ENCODE results near the gene POLR1D. TPM values are rescaled to one million over a fixed set of nuclear protein-coding genes. Genes with fewer than 3 reads are reported as not detected.
"Not testable (repeated sequence)": the region's sequence is repeated elsewhere in the genome, so short reads cannot be mapped to it uniquely, and the experiment has no call there.

The POLR1D gene
- total RNA-seq, 1 donor from 2014 or later = 153 TPM

DNA sequence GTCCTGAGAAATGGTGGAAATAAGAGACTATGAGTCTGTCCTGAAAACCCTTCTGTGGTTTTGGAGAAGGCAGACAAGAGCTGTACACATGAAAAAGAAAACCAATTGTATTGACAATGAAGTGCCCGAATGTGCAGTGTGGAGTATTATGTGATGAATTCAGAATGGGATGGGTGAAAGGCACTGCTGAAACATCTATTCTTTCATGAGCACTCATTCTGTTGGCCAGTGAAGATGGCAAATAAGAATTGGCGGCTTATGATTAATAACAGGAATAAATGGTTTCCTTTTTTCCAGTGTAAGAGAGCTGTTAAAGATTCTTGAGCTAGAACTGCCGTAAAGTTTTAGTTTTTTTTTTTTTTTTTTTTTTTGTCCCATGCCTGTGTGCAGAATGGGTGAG lies 5.7 kb downstream of the POLR1D start:
- Mint-ChIP-seq H3K4me3 (ENCODE audit: low read depth) (no peak overlapping the region), H3K36me3 (ENCODE audit: insufficient read depth) (peaks cover 22% of the 10 kb centered on the region), H3K9me3 (ENCODE audit: low read depth) (no peaks in the 10 kb centered on the region), H3K27ac (no peak overlapping the region), H3K4me1 (ENCODE audit: low read depth) (peaks cover 35% of the 10 kb centered on the region), H3K27me3 (no peaks in the 10 kb centered on the region)
- TF ChIP-seq, protein P1, sequence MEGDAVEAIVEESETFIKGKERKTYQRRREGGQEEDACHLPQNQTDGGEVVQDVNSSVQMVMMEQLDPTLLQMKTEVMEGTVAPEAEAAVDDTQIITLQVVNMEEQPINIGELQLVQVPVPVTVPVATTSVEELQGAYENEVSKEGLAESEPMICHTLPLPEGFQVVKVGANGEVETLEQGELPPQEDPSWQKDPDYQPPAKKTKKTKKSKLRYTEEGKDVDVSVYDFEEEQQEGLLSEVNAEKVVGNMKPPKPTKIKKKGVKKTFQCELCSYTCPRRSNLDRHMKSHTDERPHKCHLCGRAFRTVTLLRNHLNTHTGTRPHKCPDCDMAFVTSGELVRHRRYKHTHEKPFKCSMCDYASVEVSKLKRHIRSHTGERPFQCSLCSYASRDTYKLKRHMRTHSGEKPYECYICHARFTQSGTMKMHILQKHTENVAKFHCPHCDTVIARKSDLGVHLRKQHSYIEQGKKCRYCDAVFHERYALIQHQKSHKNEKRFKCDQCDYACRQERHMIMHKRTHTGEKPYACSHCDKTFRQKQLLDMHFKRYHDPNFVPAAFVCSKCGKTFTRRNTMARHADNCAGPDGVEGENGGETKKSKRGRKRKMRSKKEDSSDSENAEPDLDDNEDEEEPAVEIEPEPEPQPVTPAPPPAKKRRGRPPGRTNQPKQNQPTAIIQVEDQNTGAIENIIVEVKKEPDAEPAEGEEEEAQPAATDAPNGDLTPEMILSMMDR (IDR thresholded peaks at IDR 0.05; ENCODE audit: unreplicated experiment) = no peak
- DNase-seq (ENCODE audit: low spot score, unreplicated experiment) = no peak

DNA sequence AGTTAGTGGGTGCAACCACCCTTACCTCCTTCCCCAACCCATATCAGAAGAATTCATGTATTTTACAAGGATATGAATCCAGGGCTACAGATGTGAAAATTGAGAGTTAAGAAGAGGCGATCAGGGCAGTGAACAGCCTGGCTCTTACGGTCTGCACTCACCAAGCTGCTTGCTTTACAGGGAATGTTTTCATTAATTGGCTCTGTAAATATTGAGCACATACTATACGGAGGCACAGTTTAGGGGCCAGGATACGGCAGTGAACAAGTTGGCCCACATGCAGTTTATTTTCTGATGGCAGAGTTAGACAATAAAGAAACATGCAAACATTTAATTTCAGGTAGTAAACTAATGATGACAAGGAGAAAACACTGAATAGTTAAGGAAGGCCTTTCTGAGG lies 6.4 kb downstream of the POLR1D start:
- TF ChIP-seq, protein P1 (IDR thresholded peaks at IDR 0.05; ENCODE audit: unreplicated experiment) = no peak
- Mint-ChIP-seq H3K9me3 (ENCODE audit: low read depth) (no peaks in the 10 kb centered on the region), H3K27ac (peak overlapping the region; percentile 4), H3K4me1 (ENCODE audit: low read depth) (peaks cover 28% of the 10 kb centered on the region), H3K4me3 (ENCODE audit: low read depth) (no peak overlapping the region), H3K27me3 (no peaks in the 10 kb centered on the region), H3K36me3 (ENCODE audit: insufficient read depth) (peaks cover 17% of the 10 kb centered on the region)
- DNase-seq (ENCODE audit: low spot score, unreplicated experiment) = no peak

DNA sequence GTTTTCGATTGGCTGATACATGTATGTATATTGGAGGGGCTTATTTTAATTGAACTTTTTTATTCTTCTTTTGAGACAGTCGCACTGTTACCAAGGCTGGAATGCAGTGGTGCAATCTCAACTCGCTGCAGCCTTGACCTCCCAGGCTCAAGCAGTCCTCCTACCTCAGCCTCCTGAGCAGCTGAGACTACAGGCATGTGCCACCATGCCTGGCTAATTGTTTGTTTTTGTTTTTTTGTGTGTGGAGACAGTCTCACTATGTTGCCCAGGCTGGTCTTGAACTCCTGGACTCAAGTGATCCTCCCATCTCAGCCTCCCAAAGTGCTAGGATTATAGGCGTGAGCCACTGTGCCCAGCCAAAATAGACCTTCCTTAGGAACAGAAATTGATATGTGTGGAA lies 7.1 kb downstream of the POLR1D start:
- H3K27ac Mint-ChIP-seq; DNase-seq (ENCODE audit: low spot score, unreplicated experiment); H3K4me3 Mint-ChIP-seq (ENCODE audit: low read depth); H3K27me3 Mint-ChIP-seq; H3K9me3 Mint-ChIP-seq (ENCODE audit: low read depth): not testable (repeated sequence)
- Mint-ChIP-seq H3K36me3 (ENCODE audit: insufficient read depth) (peaks cover 12% of the 10 kb centered on the region), H3K4me1 (ENCODE audit: low read depth) (peaks cover 23% of the 10 kb centered on the region)

DNA sequence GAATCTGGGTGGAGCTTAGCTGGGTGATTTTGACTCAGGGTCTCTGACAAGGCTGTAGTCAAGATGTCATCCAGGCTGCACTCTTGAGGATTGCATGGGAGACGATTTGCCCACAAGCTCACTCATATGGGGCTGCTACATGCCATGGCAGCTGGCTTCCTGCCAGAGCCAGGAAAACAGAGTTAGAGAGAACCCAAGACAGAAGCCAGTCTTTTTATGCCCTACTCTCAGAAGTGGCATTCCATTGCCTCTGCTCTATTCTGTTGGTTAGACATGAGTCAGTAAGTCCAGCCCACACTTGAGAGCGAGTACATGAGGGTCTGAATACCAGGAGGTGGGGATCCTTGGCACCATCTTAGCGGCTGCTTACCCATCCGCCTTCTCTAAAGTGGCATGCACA lies 9.5 kb downstream of the POLR1D start:
- H3K27ac Mint-ChIP-seq = no peak overlapping the region

DNA sequence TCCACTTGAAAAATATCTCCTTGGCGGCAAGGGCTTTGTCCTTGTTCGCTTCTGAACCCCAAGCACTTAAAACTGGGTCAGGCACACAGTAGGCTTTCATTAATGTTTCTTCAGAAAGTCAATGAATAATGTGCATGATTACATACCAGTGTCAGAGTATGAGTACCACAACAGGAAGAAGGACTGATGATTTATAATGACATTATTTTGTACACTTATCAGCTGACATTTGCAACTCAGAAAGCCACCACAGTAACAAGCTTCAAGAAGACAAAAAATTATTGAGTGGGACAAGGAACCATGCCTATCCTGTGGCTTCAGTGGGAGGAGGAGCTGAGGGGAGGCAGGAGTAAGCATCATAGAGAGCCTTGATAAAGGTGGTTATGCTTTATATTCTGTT lies 10.0 kb downstream of the POLR1D start:
- TF ChIP-seq, protein P1 (IDR thresholded peaks at IDR 0.05; ENCODE audit: unreplicated experiment) = no peak
- Mint-ChIP-seq H3K9me3 (ENCODE audit: low read depth) (no peaks in the 10 kb centered on the region), H3K4me1 (ENCODE audit: low read depth) (peaks cover 9% of the 10 kb centered on the region), H3K27ac (no peak overlapping the region), H3K4me3 (ENCODE audit: low read depth) (no peak overlapping the region), H3K36me3 (ENCODE audit: insufficient read depth) (peaks cover 5% of the 10 kb centered on the region), H3K27me3 (no peaks in the 10 kb centered on the region)
- DNase-seq (ENCODE audit: low spot score, unreplicated experiment) = no peak

More for the DNA sequence above, 9.5 kb downstream of the POLR1D start:
- TF ChIP-seq, protein P1 (IDR thresholded peaks at IDR 0.05; ENCODE audit: unreplicated experiment) = no peak
- Mint-ChIP-seq H3K4me1 (ENCODE audit: low read depth) (peaks cover 9% of the 10 kb centered on the region), H3K4me3 (ENCODE audit: low read depth) (no peak overlapping the region), H3K36me3 (ENCODE audit: insufficient read depth) (peaks cover 5% of the 10 kb centered on the region), H3K9me3 (ENCODE audit: low read depth) (no peaks in the 10 kb centered on the region), H3K27me3 (no peaks in the 10 kb centered on the region)
- DNase-seq (ENCODE audit: low spot score, unreplicated experiment) = no peak

DNA sequence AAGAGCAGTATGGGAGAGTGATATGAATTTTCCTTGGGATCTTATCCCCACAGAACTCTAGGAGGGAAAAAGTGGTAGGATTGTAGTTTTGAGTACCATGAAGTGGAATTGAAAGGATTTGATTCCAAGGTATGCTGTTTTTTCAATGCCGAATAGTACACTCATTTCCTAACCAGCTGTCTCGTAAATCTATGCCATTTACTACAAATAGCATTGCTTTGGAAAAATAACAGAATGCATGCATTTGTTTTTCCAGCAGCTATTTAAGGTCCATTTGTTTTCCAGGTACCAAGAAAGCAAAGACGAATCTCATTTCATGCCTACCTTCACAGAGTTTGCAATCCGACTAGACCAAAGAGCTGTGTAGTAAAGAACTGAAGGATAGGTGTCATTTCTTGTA lies 10.5 kb downstream of the POLR1D start:
- H3K4me3 Mint-ChIP-seq (ENCODE audit: low read depth) = no peak overlapping the region
- H3K27ac Mint-ChIP-seq = no peak overlapping the region
- DNase-seq (ENCODE audit: low spot score, unreplicated experiment) = no peak
- TF ChIP-seq, protein P1 (IDR thresholded peaks at IDR 0.05; ENCODE audit: unreplicated experiment) = no peak
- H3K9me3 Mint-ChIP-seq (ENCODE audit: low read depth) = no peaks in the 10 kb centered on the region
- H3K27me3 Mint-ChIP-seq = no peaks in the 10 kb centered on the region
- peaks cover 6% of the 10 kb centered on the region for H3K4me1 Mint-ChIP-seq (ENCODE audit: low read depth)
- H3K36me3 Mint-ChIP-seq (ENCODE audit: insufficient read depth) = peaks cover 5% of the 10 kb centered on the region
